COLO668 (cell line): ENCODE results near the gene TUBB4B.
"Not testable (repeated sequence)": the region's sequence is repeated elsewhere in the genome, so short reads cannot be mapped to it uniquely, and the experiment has no call there.

ENCODE experiments used
- DNase-seq: peaks from one replicate; lab custom pipeline; 2025; ENCODE audit not compliant: unreplicated experiment; lab: John Stamatoyannopoulos, UW

TUBB4B gene

GRCh38 chr9:137236238-137236935, 4.7 kb upstream of the TUBB4B start:
- DNase-seq = peak; percentile 95

GRCh38 chr9:137236936-137237421, 4.1 kb upstream of the TUBB4B start:
- DNase-seq = peak; percentile 81

- DNase-seq = peak; percentile 94
Observed at GRCh38 chr9:137237759-137238726, 3.0 kb upstream of the TUBB4B start.

- DNase-seq = not testable (repeated sequence)
Observed at GRCh38 chr9:137239541-137240200, 1.4 kb upstream of the TUBB4B start.

- peak; percentile 91 for DNase-seq
Observed at GRCh38 chr9:137240318-137240840, 708 bp upstream of the TUBB4B start.

GRCh38 chr9:137241490-137242268, 592 bp downstream of the TUBB4B start:
- peak; percentile 68 for DNase-seq

GRCh38 chr9:137242269-137243203, 1.4 kb downstream of the TUBB4B start:
- DNase-seq = no peak

GRCh38 chr9:137243266-137243625, 2.2 kb downstream of the TUBB4B start:
- DNase-seq = not testable (repeated sequence)

GRCh38 chr9:137243626-137244485, 2.8 kb downstream of the TUBB4B start:
- peak; percentile 63 for DNase-seq

GRCh38 chr9:137244486-137245449, 3.7 kb downstream of the TUBB4B start:
- DNase-seq = peak; percentile 73

GRCh38 chr9:137245450-137246421, 4.6 kb downstream of the TUBB4B start:
- DNase-seq = peak; percentile 38

GRCh38 chr9:137247135-137247915, 6.2 kb downstream of the TUBB4B start:
- peak; percentile 68 for DNase-seq

GRCh38 chr9:137247916-137248175, 6.8 kb downstream of the TUBB4B start:
- no peak for DNase-seq

GRCh38 chr9:137250329-137251193, 9.5 kb downstream of the TUBB4B start:
- no peak for DNase-seq

- DNase-seq = no peak
Observed at GRCh38 chr9:137251194-137251461, 10.0 kb downstream of the TUBB4B start, which contains the start of gene STPG3. STPG3 (plus strand) TSS chr9:137251286; CDS start chr9:137251287, 1 bp downstream.
